Erythroblast (primary cell): ENCODE data around the gene FUZ.

ENCODE experiments used
- GATA1 ChIP-seq: IDR thresholded peaks from 2 replicates; pipeline ENCODE4 v1.6.1; 2011; ENCODE audit warnings: low read depth, mild to moderate bottlenecking, control low read depth, low read length, moderate library complexity
- POLR2A ChIP-seq: IDR thresholded peaks from 2 replicates; pipeline ENCODE4 v1.6.1; 2011; ENCODE audit warnings: mild to moderate bottlenecking, low read length

DNA sequence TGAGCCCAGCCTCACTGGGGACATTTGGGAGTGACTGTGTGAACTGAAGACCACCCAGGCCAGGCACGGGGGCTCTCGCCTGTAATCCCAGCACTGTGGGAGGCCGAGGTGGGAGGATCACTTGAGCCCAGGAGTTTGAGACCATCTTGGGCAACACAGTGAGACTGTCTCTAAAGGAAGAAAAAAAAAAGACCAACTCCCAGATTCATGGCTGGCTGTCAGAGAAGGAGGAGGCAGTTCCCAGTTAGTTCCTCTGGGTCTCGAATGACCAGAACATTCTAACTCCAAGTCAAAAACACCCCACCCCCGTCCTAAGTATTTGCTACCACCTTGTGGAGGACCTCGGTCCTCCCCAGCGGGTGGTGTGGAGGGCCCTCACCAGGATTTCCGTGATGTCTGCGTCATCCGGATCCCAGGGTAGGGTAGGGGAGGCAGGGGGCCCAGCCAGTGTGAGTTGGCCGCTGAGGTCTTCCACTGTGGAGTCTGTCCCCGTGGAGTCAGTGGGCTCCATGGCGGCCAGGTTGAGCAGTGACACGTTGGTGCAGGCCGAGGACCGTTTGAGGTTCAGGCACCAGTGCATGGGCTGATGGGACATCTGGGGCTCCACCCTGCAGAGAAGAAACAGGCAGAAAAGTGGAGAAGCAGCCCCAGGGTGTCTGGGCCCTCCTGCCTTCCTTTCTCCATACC, 51.3 kb downstream of the FUZ start:
- no peak for TF ChIP-seq POLR2A
- no peak for TF ChIP-seq GATA1
